PC-9 (cell line): Measurements from ENCODE around the gene PIK3R1. TPM values are rescaled to one million over a fixed set of nuclear protein-coding genes. Genes with fewer than 3 reads are reported as not detected.

Experiments
- BruUV-seq: library from RNA; stranded (reverse); fragments of 400-500 nt; replicated peaks from 2 replicates; lab custom pipeline; 2021; lab: Mats Ljungman, UMichigan
- CTCF ChIA-PET: fragments of 300-600 bp; sonication (Branson Sonifier 250); formaldehyde crosslinking; loops from one replicate; lab custom pipeline; 2022; ENCODE audit warnings: antibody characterized with exemption; lab: Charles Lee
- POLR2A ChIA-PET: fragments of 300-600 bp; sonication (Branson Sonifier 250); formaldehyde crosslinking; loops from one replicate; lab custom pipeline; 2022; ENCODE audit warnings: antibody characterized with exemption; ENCODE audit not compliant: unreplicated experiment; lab: Charles Lee
- DNase-seq, 2 experiments: peaks; one replicate each; pipeline versions ENCODE4 v3.0.0 to v3.0.0-alpha.2; 2015 to 2022; ENCODE audit warnings: mixed read lengths in 1 of 2
- H2AFZ ChIP-seq: fragments of 200-600 bp; sonication (generic); 2 replicates; pipeline ENCODE4 v1.8.1; 2017; ENCODE audit warnings: antibody characterized with exemption
- H3F3A ChIP-seq: fragments of 200-600 bp; sonication (generic); 2 replicates; pipeline ENCODE4 v1.8.1; 2017; ENCODE audit warnings: antibody characterized with exemption, mild to moderate bottlenecking, low read depth; ENCODE audit not compliant: insufficient read depth
- H3K27ac ChIP-seq: fragments of 200-600 bp; sonication (generic); 2 replicates; pipeline ENCODE4 v1.6.1; 2016; ENCODE audit warnings: mixed run types
- H3K27me3 ChIP-seq: fragments of 200-600 bp; sonication (generic); 2 replicates; pipeline ENCODE4 v1.6.1; 2016; ENCODE audit warnings: low read depth, mixed run types; ENCODE audit not compliant: insufficient read depth
- H3K36me3 ChIP-seq: fragments of 200-600 bp; sonication (generic); 2 replicates; pipeline ENCODE4 v1.6.1; 2016; ENCODE audit warnings: low read depth, mixed run types
- H3K4me1 ChIP-seq: fragments of 200-600 bp; sonication (generic); replicated peaks from 2 replicates; pipeline ENCODE4 v1.6.1; 2016; ENCODE audit warnings: mixed run types; ENCODE audit not compliant: insufficient read depth
- H3K4me2 ChIP-seq: fragments of 200-600 bp; sonication (generic); 2 replicates; pipeline ENCODE4 v1.6.1; 2017; ENCODE audit warnings: mixed run types
- H3K4me3 ChIP-seq: fragments of 200-600 bp; sonication (generic); 2 replicates; pipeline ENCODE4 v1.6.1; 2016; ENCODE audit warnings: mixed run types
- H3K79me2 ChIP-seq: fragments of 200-600 bp; sonication (generic); 2 replicates; pipeline ENCODE4 v1.6.1; 2017; ENCODE audit warnings: low read depth, mixed run types
- H3K9me2 ChIP-seq: fragments of 200-600 bp; sonication (generic); 2 replicates; pipeline ENCODE4 v1.8.1; 2017; ENCODE audit warnings: mild to moderate bottlenecking; ENCODE audit not compliant: insufficient read depth
- H3K9me3 ChIP-seq: fragments of 200-600 bp; sonication (generic); 2 replicates; pipeline ENCODE4 v1.8.1; 2016; ENCODE audit warnings: low read depth; ENCODE audit not compliant: insufficient read depth
- H4K20me1 ChIP-seq: fragments of 200-600 bp; sonication (generic); 2 replicates; pipeline ENCODE4 v1.8.1; 2017; ENCODE audit not compliant: insufficient read depth
- CTCF ChIP-seq: fragments of 200-600 bp; sonication (generic); conservative IDR thresholded peaks from 2 replicates; pipeline ENCODE4 v1.6.1; 2017; ENCODE audit warnings: mixed run types, antibody characterized with exemption, mild to moderate bottlenecking, moderate library complexity
- EZH2 ChIP-seq: fragments of 200-600 bp; sonication (generic); IDR thresholded peaks from 2 replicates; pipeline ENCODE4 v1.8.0; 2017; ENCODE audit warnings: antibody characterized with exemption, low read depth
- intact Hi-C: fragments of 100-400 bp; cut with micrococcal nuclease; formaldehyde crosslinking; loops from one replicate; pipeline ENCODE4 v1.10.0; 2022; ENCODE audit not compliant: unreplicated experiment
- total RNA-seq: library from RNA; stranded (reverse); gene quantifications from 2 replicates; pipeline ENCODE4 v1.2.3, GENCODE V29; 2021

The PIK3R1 gene
- total RNA-seq, 1 experiment from 2014 or later = 15.9 TPM

- Histone ChIP-seq H3K4me1 (no peaks in the 10 kb centered on the region), H3K4me3 (no peak overlapping the region), H3F3A (no peaks in the 10 kb centered on the region), H3K27ac (no peak overlapping the region), H3K9me2 (no peaks in the 10 kb centered on the region), H4K20me1 (no peaks in the 10 kb centered on the region), H3K27me3 (no peaks in the 10 kb centered on the region), H3K4me2 (no peak overlapping the region), H2AFZ (no peak overlapping the region), H3K9me3 (no peaks in the 10 kb centered on the region), H3K79me2 (no peaks in the 10 kb centered on the region), H3K36me3 (no peaks in the 10 kb centered on the region)
- ChIA-PET POLR2A (no interaction called here), CTCF (no interaction called here)
- intact Hi-C loops = no loop called here
- no peak for DNase-seq
- TF ChIP-seq EZH2 (no peak), CTCF (no peak)
- BruUV-seq = no TSS peak
These were observed 39.3 kb upstream of the PIK3R1 start for GRCh38 chr5:68176253-68176652.

- BruUV-seq = no TSS peak
- CTCF ChIA-PET = interaction anchor here (0.7 kb wide), 1 partner anchor 751 kb away, joined by 7 read pairs; no protein-coding TSS in a partner anchor
- H4K20me1 ChIP-seq = no peaks in the 10 kb centered on the region
These were observed 38.6 kb upstream of the PIK3R1 start for GRCh38 chr5:68176802-68177479.

GRCh38 chr5:68177676-68178075 is 37.9 kb upstream of the PIK3R1 start:
- Histone ChIP-seq H3K27me3 (no peaks in the 10 kb centered on the region), H3K9me3 (no peaks in the 10 kb centered on the region), H3K4me2 (no peak overlapping the region), H3K4me1 (no peaks in the 10 kb centered on the region), H3K36me3 (no peaks in the 10 kb centered on the region), H3F3A (no peaks in the 10 kb centered on the region), H3K27ac (no peak overlapping the region), H3K9me2 (no peaks in the 10 kb centered on the region), H4K20me1 (no peaks in the 10 kb centered on the region), H3K79me2 (no peaks in the 10 kb centered on the region), H2AFZ (no peak overlapping the region), H3K4me3 (no peak overlapping the region)
- no TSS peak for BruUV-seq
- TF ChIP-seq EZH2 (no peak), CTCF (no peak)
- intact Hi-C loops = no loop called here
- ChIA-PET POLR2A (no interaction called here), CTCF (interaction anchor here (0.7 kb wide), 1 partner anchor 752 kb away, joined by 7 read pairs; no protein-coding TSS in a partner anchor)
- no peak for DNase-seq

More at GRCh38 chr5:68176802-68177479, 38.6 kb upstream of the PIK3R1 start:
- POLR2A ChIA-PET = no interaction called here
- H3K9me2 ChIP-seq = no peaks in the 10 kb centered on the region
- no peaks in the 10 kb centered on the region for H3K4me1 ChIP-seq
- intact Hi-C loops = no loop called here
- no peaks in the 10 kb centered on the region for H3K36me3 ChIP-seq
- no peak for TF ChIP-seq EZH2
- no peak for TF ChIP-seq CTCF
- H3K79me2 ChIP-seq = no peaks in the 10 kb centered on the region
- H3K27me3 ChIP-seq = no peaks in the 10 kb centered on the region
- H3K9me3 ChIP-seq = no peaks in the 10 kb centered on the region
- no peak overlapping the region for H3K4me3 ChIP-seq
- no peak overlapping the region for H3K4me2 ChIP-seq
- no peak for DNase-seq
- no peak overlapping the region for H2AFZ ChIP-seq
- no peaks in the 10 kb centered on the region for H3F3A ChIP-seq
- H3K27ac ChIP-seq = no peak overlapping the region
